IMR-90 (cell line): ENCODE data around the gene GTF2F2.
"Not testable (repeated sequence)": the region's sequence is repeated elsewhere in the genome, so short reads cannot be mapped to it uniquely, and the experiment has no call there.

ENCODE experiments used
- BHLHE40 ChIP-seq: fragments of 150-350 bp; IDR thresholded peaks from 2 replicates; pipeline ENCODE4 v1.6.1; 2016; ENCODE audit warnings: mild to moderate bottlenecking, low read depth, low read length
- CEBPB ChIP-seq: IDR thresholded peaks from 2 replicates; pipeline ENCODE4 v1.6.1; 2012; ENCODE audit warnings: low read depth, low read length, improper control_type of control experiment
- CHD1 ChIP-seq: IDR thresholded peaks from 2 replicates; pipeline ENCODE4 v1.6.1; 2012; ENCODE audit warnings: low read depth, low read length, improper control_type of control experiment
- MAFK ChIP-seq: IDR thresholded peaks from 2 replicates; pipeline ENCODE4 v1.6.1; 2012; ENCODE audit warnings: low read depth, low read length, improper control_type of control experiment
- MAZ ChIP-seq: IDR thresholded peaks from 2 replicates; pipeline ENCODE4 v1.6.1; 2012; ENCODE audit warnings: low read depth, mild to moderate bottlenecking, low read length, improper control_type of control experiment, moderate library complexity, borderline replicate concordance
- NFE2L2 ChIP-seq: fragments of 150-350 bp; IDR thresholded peaks from 2 replicates; pipeline ENCODE4 v1.6.1; 2016; ENCODE audit warnings: low read depth, mild to moderate bottlenecking, low read length
- POLR2A ChIP-seq: IDR thresholded peaks from 2 replicates; pipeline ENCODE4 v1.6.1; 2012; ENCODE audit warnings: mild to moderate bottlenecking, low read depth, low read length
- RAD21 ChIP-seq: IDR thresholded peaks from 2 replicates; pipeline ENCODE4 v1.6.1; 2012; ENCODE audit warnings: low read length, improper control_type of control experiment
- RCOR1 ChIP-seq: IDR thresholded peaks from 2 replicates; pipeline ENCODE4 v1.6.1; 2012; ENCODE audit warnings: mild to moderate bottlenecking, low read length, improper control_type of control experiment; ENCODE audit not compliant: insufficient replicate concordance
- RFX5 ChIP-seq: IDR thresholded peaks from 2 replicates; pipeline ENCODE4 v1.8.0; 2012; ENCODE audit warnings: low read depth, mild to moderate bottlenecking, low read length, moderate library complexity
- SMC3 ChIP-seq: fragments of 150-350 bp; IDR thresholded peaks from 2 replicates; pipeline ENCODE4 v1.6.1; 2016; ENCODE audit warnings: low read depth, mild to moderate bottlenecking, antibody characterized with exemption, low read length, moderate library complexity
- TF ChIP-seq, protein P1 (sequence below): conservative IDR thresholded peaks from 2 replicates; pipeline ENCODE4 v1.5.1; 2012; ENCODE audit warnings: mild to moderate bottlenecking, low read depth, low read length, improper control_type of control experiment
- TF ChIP-seq, protein P2 (sequence below): fragments of 150-350 bp; IDR thresholded peaks from 2 replicates; pipeline ENCODE4 v1.6.1; 2017; ENCODE audit warnings: mild to moderate bottlenecking, antibody characterized with exemption, low read length, low read depth
- TF ChIP-seq, protein P3 (sequence below): fragments of 150-350 bp; IDR thresholded peaks from 2 replicates; pipeline ENCODE4 v1.6.1; 2016; ENCODE audit warnings: low read depth, mild to moderate bottlenecking, low read length, moderate library complexity, borderline replicate concordance

DNA sequence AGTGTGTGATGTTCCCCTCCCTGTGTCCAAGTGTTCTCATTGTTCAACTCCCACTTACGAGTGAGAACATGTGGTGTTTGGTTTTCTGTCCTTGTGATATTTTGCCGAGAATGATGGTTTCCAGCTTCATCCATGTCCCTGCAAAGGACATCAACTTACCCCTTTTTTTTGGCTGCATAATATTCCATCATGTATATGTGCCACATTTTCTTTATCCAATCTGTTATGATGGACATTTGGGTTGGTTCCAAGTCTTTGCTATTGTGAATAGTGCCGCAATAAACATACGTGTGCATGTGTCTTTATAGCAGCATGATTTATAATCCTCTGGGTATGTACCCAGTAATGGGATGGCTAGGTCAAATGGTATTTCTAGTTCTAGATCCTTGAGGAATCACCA is 68.8 kb downstream of the GTF2F2 start:
- TF ChIP-seq, protein P1, sequence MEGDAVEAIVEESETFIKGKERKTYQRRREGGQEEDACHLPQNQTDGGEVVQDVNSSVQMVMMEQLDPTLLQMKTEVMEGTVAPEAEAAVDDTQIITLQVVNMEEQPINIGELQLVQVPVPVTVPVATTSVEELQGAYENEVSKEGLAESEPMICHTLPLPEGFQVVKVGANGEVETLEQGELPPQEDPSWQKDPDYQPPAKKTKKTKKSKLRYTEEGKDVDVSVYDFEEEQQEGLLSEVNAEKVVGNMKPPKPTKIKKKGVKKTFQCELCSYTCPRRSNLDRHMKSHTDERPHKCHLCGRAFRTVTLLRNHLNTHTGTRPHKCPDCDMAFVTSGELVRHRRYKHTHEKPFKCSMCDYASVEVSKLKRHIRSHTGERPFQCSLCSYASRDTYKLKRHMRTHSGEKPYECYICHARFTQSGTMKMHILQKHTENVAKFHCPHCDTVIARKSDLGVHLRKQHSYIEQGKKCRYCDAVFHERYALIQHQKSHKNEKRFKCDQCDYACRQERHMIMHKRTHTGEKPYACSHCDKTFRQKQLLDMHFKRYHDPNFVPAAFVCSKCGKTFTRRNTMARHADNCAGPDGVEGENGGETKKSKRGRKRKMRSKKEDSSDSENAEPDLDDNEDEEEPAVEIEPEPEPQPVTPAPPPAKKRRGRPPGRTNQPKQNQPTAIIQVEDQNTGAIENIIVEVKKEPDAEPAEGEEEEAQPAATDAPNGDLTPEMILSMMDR: not testable (repeated sequence)
- TF ChIP-seq RAD21, MAFK, POLR2A, CHD1, BHLHE40, NFE2L2, RCOR1, MAZ, SMC3, CEBPB, RFX5: not testable (repeated sequence)
- TF ChIP-seq, protein P2, sequence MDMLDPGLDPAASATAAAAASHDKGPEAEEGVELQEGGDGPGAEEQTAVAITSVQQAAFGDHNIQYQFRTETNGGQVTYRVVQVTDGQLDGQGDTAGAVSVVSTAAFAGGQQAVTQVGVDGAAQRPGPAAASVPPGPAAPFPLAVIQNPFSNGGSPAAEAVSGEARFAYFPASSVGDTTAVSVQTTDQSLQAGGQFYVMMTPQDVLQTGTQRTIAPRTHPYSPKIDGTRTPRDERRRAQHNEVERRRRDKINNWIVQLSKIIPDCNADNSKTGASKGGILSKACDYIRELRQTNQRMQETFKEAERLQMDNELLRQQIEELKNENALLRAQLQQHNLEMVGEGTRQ: not testable (repeated sequence)
- TF ChIP-seq, protein P3, sequence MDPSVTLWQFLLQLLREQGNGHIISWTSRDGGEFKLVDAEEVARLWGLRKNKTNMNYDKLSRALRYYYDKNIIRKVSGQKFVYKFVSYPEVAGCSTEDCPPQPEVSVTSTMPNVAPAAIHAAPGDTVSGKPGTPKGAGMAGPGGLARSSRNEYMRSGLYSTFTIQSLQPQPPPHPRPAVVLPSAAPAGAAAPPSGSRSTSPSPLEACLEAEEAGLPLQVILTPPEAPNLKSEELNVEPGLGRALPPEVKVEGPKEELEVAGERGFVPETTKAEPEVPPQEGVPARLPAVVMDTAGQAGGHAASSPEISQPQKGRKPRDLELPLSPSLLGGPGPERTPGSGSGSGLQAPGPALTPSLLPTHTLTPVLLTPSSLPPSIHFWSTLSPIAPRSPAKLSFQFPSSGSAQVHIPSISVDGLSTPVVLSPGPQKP: not testable (repeated sequence)
